ENCODE results near the gene SLC25A20. TPM values are rescaled to one million over a fixed set of nuclear protein-coding genes. Genes with fewer than 3 reads are reported as not detected.

The SLC25A20 gene, protein sequence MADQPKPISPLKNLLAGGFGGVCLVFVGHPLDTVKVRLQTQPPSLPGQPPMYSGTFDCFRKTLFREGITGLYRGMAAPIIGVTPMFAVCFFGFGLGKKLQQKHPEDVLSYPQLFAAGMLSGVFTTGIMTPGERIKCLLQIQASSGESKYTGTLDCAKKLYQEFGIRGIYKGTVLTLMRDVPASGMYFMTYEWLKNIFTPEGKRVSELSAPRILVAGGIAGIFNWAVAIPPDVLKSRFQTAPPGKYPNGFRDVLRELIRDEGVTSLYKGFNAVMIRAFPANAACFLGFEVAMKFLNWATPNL
- polyA plus RNA-seq (ENCODE audit: insufficient read length in 4 of 4), result 10 to 100 TPM; 17.9 to 20.6 (median 19.1) TPM

DNA sequence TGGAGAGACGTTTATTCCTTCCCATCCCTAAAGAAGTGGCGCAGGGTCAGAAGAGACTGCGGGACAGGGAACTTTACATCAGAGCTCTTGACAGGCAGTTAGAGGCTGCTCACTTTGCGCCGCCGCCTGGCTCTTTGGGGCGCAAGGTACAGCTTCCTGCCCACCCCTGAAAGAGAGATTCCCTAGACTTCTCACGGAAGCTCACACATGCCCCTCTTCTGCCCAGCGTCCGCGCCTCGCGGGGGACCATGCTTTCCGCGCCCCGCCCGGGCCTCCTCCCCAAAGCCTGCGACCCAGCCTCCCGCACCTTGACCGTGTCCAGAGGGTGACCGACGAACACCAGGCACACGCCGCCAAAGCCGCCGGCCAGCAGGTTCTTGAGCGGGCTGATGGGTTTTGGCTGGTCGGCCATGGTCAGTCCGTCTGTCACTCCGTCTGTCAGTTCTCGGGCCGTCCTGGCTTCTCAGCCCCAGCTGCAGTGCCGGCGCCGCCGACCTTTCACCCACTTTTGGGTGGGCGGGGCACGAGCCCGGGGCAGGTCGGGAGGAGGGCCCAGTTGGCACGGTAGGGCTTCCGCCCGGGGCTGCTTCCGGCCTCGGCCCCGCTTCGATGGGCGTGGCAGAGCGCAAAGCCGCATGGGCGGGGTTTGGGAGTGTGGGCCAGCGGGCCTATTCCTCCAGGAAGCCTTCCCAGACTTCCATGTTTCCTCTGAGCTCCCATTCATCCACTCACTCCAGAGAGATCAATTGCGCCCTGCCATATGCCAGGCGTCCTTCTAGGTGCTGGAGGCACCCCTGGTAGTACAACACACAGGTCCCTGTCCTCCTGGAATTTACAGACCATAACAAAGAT is at the start of gene SLC25A20:
SLC25A20 (minus strand) TSS at position 500 of the 852 bp plus-strand sequence; CDS start at position 412, 88 bp downstream.
- DNase-seq (ENCODE audit: low read depth in 4 of 4, low spot score in 3 of 4), result peak in 3 of 4 donors; percentile 58 to 63 (median 63)

DNA sequence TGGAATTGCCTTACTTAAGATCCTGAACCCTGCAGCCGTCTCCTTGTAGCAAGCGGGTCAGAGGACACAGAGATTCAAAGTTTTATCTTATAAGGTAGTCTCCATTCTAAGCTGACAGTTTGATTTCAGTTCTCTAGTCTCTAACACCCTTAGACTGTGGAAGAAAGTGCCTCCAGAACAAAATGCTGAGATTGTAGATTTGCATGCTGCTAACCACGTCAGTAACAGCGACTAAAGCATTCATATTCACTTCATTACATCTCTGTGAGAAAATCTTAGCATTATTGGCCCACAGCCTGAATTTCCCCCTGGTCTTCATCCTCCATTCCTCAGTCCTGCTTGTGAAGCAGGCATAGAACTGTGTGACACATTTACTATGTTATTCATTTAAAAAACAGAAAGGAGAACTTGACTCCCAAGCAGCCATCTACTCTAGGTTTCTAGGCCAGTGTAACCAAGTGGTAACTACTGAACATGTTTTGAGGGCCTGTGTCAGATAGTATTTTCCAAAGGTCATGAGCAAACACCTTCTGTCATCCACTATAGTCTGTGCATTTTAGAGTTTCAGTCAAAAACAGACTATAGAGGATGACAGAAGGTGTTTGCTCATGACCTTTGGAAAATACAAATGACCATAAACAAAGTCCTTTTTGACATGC is 47.3 kb upstream of the SLC25A20 start:
- DNase-seq (ENCODE audit: low read depth in 4 of 4, low spot score in 3 of 4), result no peak

DNA sequence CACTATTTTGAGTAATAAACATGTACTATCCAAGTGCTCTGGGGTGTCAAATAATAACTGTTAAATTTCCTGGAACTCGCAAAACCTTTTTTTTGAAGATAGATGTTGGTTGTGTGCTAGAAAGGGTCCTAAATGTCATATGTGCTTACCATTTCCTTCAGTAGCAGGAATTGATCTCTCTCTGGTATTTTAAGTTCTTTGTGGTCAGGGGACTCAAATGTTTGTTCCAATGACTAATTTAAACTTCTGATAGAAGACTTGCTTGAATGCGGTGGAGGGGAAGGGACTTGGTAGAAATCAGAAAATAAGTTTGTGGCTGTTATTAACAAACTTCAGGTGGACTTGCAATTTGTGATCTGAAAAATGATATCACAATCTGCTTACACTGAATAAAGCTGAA is 46.8 kb upstream of the SLC25A20 start:
- no peak for DNase-seq (ENCODE audit: low read depth in 4 of 4, low spot score in 3 of 4)

DNA sequence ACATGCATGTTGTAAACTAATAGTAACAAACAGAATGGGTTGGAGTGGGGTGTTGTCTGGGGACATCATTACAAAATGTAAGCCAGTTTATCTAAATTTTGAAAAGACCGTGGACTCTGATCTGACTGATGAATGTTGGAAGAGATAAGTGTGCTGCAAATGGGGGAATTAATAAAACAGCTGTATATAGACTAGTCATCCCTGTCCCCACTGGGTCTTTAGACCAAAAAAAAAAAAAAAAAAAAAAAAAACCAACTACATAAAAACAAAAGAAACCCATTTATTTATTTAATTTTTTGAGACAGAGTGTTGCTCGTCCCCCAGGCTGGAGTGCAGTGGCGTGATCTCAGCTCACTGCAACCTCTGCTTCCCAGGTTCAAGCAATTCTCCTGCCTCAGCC is 40.0 kb upstream of the SLC25A20 start:
- no peak for DNase-seq (ENCODE audit: low read depth in 4 of 4, low spot score in 3 of 4)

DNA sequence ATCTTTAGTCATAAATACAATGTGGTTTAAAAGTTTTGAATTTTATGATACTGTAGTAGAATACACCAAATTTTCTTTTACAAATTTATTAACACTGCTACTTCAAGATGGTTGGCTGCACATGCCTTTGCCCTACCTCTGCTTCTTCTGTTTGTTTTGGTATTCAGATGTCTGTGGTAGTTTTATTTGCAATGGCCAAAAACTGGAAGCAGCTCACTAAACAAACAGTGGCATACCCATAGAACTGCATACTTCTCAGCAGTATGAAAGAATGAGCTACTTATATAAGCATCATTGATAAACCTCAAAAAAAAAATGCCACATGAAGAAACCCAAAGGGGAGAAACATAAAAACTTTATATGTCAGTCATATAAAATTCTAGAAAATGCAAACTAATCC is 39.5 kb upstream of the SLC25A20 start:
- no peak for DNase-seq (ENCODE audit: low read depth in 4 of 4, low spot score in 3 of 4)

DNA sequence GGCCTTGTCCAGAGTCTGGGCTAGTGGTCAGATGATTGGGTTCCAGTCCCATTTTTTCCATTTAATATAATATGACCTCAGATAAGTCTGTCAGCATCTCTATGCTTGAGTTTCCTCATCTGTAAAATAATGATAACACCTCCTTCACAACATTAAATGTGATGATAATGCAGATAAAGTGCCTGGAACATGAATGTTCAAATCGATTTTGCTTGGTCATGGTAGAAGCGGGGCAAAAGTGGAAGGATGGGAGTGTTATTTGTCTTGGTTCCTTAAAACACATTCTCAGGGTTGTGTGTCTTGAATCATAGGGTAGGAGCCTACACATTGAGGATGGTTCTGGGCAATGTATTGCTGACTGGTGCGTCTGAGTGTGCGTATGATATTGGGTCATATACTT is 36.8 kb upstream of the SLC25A20 start:
- no peak for DNase-seq (ENCODE audit: low read depth in 4 of 4, low spot score in 3 of 4)

DNA sequence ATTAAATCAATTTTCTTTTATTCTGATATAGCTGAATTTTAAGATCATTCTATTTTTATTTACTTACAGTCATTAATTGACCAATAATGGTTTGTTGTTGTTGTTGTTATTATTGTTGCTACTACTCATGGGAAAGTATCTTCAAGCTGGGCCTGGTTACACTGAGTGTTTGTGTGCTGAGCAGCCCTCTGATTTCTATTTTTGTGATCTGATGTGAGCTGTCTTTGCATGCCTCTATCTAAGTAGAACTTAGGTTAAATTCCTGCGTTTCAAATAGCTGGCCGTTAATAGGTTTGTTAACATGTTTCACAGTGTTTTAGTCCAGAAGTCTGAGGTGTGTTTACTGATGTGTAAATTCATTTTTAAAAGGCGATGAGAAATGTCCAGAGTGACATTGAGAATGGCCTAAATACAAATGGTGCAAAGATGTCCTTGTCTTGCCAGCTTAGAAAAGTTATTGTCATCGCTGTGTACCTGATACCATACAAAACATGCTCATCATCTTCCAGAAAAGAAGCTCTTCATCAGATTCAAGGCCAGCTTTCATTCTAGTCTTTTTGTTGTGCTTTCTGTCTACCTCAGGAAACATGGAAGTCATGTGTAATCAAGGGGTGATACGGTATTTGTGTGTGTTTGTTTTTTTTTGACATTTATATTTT is 35.8 kb upstream of the SLC25A20 start:
- DNase-seq (ENCODE audit: low read depth in 4 of 4, low spot score in 3 of 4), result no peak

DNA sequence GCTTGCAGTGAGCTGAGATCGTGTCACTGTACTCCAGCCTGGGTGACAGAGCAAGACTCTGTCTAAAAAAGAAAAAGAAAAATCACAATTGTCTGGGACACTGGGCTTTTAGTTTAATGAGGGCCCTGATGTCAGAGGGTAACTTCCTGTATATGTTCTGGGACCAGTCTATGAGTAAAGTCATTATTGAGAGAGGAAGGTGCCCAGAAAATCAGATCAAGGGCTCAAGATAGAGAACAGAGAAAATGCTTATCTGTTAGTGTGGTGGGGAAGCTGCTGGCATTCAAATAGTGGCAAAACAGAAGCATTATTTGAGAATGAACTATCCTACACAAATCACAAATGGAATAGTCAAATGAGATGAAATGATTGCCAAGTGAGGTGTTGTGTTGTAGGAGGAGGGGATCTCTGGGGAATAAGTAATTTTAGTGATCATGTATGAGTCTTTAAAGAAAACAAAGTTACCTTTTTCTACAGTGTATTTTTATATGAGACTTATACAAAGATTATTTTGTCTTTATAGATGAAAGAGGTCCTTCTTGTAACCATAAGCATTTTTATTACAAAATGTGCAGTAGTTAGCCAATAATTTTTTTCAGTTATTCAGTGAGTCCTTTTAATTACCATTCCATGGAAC is 33.4 kb upstream of the SLC25A20 start:
- no peak for DNase-seq (ENCODE audit: low read depth in 4 of 4, low spot score in 3 of 4)

DNA sequence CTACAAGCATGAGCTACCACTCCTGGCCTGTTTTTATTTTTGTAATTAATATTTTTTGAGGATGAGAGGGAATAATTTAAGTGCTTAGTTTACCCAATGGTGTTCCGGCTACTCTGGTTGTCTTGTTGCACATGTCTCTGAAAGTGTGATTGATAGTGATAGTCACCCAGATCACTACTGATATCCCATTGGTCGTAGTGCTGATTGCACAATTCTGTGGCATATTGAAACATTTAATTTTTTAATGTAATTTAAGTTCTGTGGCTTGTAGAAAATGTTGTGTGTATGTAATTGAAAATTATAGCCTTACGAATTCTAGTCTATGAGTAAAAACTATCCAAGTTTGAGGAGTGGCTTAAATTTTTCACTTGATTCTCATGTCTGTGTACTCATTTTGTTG is 31.9 kb upstream of the SLC25A20 start:
- no peak for DNase-seq (ENCODE audit: low read depth in 4 of 4, low spot score in 3 of 4)

DNA sequence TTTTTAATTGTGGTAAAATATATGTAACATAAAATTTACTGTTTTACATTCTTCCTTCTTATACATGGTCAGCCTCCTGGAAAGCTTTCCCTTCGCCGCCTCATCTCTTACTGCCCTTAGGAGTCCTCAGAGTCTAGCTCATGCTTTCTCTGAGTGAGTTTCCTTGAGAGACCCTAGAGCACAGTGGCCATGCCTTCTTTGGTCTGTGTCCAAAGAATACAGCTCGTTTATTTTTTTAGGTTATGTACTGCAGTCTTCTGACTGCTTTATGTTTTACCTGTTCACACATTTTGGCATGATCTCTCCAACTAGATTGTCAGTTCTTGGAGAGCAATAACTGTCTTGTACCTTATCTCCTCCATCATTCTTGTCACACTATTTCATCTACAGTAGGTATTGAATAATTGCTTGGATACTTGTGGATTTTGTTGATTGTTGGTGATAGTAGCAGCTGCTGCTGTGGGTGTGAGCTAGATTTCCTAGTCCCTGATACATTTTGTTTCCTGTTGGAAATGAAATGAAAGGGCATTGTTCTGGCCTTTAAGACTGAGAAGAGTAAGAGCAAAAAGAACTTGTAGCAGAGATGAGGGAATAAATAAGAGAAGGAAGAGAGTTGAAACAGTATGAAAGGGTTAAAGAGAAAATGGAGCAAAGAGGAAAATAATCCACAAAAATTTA is 30.8 kb upstream of the SLC25A20 start:
- DNase-seq (ENCODE audit: low read depth in 4 of 4, low spot score in 3 of 4), result no peak

DNA sequence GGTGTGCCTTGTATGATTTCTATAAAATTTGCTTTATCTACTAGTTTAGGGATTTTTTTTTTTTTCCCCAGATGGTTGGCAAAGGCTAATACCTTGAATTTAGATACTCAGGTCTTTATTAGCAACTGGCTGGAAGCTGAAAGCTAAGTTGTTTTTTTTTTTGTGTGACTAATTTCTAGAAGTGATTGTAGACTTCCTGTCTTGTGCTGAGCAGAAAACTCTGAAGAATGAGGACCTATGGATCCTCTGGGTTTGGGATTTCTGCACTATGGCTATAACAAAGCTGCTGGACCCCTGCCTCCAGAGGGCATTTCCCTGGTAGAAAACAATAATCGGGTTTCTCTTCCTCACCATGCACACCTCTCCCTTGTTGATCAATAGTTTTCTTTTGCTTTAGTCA is 30.0 kb upstream of the SLC25A20 start:
- no peak for DNase-seq (ENCODE audit: low read depth in 4 of 4, low spot score in 3 of 4)

DNA sequence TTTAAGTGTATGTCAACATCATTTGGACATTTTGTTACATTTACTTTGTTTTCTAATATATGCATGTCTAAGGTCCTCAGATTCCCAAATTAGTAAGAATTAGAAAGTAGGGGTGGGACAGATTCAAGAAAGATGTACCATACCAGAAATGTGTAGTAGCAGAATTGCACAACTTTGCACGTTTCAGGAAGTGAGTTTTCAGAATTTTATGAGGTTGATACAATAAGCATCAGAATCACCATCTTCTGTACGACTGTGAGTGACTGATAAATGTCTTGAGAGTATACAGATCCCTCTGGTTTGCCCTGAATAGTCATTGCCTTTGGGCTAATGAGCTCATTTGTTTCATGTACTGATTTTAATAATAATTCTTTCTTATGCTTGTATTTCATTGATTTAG is 29.2 kb upstream of the SLC25A20 start:
- DNase-seq (ENCODE audit: low read depth in 4 of 4, low spot score in 3 of 4), result no peak

DNA sequence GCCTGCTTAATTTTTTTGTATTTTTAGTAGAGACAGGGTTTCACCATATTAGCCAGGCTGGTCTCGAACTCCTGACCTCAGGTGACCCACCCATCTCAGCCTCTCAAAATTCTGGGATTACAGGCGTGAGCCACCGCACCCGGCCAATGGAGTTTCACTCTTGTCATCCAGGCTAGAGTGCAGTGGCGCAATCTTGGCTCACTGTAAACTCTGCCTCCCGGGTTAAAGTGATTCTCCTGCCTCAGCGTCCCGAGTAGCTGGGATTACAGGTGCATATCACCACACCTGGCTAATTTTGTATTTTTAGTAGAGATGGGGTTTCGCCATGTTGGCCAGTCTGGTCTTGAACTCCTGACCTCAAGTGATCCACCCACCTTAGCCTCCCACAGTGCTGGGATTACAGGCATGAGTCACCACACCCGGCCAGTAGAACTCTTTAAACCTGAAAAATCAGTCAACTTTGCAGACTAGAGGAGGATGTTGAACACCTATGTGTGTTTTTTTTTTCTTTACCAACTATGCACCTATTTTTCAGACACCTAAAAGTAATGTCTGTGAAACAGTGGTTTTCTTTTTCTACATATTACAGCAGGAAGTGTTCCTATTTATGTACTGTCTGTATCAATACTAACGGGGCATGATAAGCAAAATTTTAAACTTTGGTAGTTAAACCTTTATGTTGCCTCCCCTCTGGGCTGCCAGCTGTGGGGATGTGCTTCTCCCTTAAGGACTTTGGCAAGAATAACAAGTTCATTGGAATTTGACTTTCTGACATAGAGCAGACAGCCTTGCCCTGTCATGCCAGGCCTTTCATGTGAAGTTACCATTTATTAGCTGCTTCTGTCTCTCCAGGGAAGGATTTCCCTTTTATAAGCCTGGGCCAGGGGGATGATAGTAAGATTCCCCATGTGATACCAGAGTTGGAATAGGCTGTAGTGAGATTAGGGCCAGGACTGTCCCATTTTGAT is 28.0 kb upstream of the SLC25A20 start:
- DNase-seq (ENCODE audit: low read depth in 4 of 4, low spot score in 3 of 4), result no peak

DNA sequence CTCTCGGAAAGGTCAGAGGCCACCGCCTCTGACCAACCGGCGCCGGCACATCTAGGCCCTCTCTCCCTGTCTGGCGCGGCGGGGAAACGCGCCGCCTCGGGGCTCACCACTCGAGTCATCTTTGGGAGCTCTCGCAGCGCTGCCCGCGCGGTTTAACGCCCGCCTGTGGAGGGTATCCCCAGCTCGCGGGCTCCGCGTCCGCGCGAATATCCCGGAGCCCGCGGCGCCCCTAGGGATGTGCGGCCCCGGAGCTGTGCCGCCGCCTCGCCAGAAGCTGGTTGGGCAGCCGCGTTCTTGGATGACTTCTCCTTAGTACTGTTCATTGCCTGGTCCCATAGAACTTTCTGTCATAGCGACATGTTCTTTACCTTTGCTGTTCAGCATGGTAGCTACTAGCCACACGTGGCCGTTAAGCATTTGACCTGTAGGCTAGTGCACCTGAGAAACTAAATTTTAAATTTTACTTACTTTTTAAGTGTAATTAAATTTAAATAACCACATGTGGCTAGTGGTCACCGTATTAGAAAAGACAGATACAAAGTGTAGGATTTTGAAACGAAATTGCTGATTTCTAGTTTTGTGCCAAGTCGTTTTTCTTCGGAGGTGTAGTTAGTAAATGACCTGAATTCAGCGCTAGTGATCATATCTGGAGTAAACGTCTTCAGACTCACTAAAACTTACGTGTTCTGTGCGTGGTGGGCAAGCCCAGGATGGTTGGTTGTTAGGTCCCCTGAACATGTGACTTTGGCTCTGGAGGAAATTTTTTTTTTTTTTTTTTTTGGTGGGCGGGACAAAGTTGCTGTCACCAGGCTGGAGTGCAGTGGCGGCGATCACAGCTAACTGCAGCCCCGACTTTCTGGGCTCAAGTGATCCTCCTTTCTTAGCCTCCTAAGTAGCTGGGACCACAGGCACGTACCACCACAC is 20.8 kb upstream of the SLC25A20 start:
- DNase-seq (ENCODE audit: low read depth in 4 of 4, low spot score in 3 of 4), result peak in 2 of 4 donors; percentile 13 to 29

DNA sequence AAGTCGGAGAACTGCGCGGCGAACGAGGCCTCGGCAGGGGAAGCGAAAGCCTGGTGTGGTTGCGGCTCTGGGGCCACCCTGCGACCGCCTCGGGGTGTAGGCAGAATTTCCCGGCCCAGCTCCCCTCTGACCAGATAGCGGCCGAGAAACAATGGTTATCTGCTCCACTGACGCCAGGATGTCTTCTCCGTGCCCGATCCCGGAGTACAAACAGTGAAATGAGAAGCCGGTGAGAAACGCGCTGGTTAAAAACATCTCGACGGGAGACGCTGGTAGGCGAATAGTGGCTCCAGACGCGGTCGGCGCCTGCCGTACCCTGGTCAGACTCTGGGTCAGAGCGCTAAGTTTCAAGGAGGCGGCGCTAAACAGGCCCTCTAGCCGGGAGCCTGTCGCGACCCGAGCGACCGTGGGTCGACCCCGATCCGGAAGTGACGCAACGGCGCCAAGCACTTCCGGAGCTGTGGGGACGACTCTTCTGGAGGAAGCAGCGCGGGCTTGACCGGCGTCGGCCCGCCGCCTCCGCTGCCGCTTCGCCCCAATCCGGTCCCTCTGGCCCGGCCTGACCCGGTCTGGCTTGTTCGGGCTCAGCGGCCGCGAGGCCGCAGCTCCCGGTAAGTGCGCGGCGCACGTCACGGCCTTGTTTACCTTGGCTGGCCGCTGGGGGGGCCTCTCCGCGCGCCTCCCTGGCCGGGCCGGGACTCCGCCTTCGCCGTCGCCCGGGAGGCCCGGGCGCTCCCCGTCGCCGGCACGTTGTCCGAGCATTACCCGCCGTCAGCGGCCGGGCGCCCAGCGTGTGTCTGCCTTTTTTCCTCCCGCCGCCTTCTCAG is 19.9 kb upstream of the SLC25A20 start, which contains the start of gene ARIH2:
ARIH2 (plus strand) TSS at position 455 of the 827 bp plus-strand sequence. CDS start 8,717 bp downstream, outside the sequence.
- peak; percentile 86 to 96 (median 91) for DNase-seq (ENCODE audit: low read depth in 4 of 4, low spot score in 3 of 4)

DNA sequence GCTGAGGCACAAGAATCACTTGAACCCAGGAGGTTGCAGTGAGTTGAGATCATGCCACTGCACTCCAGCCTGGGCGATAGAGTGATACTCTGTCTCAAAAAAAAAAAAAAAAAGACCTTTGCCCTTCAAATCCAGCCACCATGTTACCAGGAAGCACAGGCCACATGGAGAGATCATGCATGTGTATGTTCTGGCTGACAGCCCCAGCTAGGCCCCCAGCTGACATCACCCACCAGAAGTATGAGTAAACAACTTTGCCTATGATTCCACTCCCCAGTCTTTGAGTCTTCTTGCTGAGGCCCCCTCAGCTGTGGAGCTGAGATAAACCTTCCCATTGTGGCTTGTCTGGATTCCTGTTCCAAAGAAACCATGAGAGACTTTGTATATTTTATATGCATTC is 16.6 kb upstream of the SLC25A20 start:
- no peak for DNase-seq (ENCODE audit: low read depth in 4 of 4, low spot score in 3 of 4)

All from right renal pelvis (tissue), 4 donors.